ENCODE results near the gene P3H1. TPM values are rescaled to one million over a fixed set of nuclear protein-coding genes. Genes with fewer than 3 reads are reported as not detected.
"Not testable (repeated sequence)": the region's sequence is repeated elsewhere in the genome, so short reads cannot be mapped to it uniquely, and the experiment has no call there.

Gene P3H1
- polyA plus RNA-seq, 3 donors = 16.8 to 56.9 (median 16.9) TPM

DNA sequence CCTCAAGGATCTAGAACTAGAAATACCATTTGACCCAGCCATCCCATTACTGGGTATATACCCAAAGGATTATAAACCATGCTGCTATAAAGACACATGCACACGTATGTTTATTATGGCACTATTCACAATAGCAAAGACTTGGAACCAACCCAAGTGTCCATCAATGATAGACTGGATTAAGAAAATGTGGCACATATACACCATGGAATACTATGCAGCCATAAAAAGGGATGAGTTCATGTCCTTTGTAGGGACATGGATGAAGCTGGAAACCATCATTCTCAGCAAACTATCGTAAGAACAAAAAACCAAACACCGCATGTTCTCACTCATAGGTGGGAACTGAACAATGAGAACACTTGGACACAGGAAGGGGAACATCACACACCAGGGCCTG lies 48.0 kb upstream of the P3H1 start:
- WGBS (ENCODE audit: insufficient coverage) = no CpG with 5 or more reads among the region's 3 CpGs

DNA sequence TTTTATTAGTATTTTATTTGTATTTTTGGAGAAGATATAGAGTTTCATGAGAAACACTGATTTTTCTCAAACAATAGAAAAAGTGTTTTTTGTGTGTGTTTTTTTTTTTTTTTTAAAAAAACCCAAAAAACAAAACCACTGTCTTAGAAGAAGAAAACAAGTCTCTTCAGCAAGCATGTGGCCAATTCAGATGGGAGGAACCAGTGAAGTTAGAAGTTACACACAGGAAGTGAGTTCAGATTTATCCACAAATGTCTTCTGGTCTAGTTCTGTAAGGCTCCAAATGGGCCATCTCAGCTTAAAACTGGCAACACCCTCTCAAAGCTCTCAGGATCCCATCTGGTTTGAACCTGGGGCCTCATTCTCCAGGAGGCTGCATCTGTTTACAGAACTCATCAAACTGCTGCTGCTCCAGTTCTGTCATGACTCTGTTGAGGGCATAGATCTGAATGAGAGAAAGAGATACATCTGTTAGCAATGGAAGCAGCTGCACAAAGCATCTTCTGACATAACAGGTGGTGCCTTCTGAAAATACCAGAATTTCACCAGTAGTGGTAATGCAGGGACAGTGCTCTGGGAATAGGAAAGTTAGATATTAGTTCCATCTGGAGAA lies 40.3 kb upstream of the P3H1 start:
- TF ChIP-seq, protein P1, sequence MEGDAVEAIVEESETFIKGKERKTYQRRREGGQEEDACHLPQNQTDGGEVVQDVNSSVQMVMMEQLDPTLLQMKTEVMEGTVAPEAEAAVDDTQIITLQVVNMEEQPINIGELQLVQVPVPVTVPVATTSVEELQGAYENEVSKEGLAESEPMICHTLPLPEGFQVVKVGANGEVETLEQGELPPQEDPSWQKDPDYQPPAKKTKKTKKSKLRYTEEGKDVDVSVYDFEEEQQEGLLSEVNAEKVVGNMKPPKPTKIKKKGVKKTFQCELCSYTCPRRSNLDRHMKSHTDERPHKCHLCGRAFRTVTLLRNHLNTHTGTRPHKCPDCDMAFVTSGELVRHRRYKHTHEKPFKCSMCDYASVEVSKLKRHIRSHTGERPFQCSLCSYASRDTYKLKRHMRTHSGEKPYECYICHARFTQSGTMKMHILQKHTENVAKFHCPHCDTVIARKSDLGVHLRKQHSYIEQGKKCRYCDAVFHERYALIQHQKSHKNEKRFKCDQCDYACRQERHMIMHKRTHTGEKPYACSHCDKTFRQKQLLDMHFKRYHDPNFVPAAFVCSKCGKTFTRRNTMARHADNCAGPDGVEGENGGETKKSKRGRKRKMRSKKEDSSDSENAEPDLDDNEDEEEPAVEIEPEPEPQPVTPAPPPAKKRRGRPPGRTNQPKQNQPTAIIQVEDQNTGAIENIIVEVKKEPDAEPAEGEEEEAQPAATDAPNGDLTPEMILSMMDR (IDR thresholded peaks at IDR 0.05) = no peak
- Mint-ChIP-seq H3K27me3 (ENCODE audit: low read depth in 3 of 3) (peaks cover 0 to 2% (median 0%) of the 10 kb centered on the region in 3 donors), H3K4me1 (no peaks in the 10 kb centered on the region), H3K4me3 (no peak overlapping the region), H3K27ac (no peak overlapping the region), H3K9me3 (peaks cover 5 to 16% (median 12%) of the 10 kb centered on the region in 7 donors), H3K36me3 (peaks cover 39 to 47% of the 10 kb centered on the region in 2 donors)
- no peaks in the 10 kb centered on the region for H4K20me1 ChIP-seq (ENCODE audit: insufficient read depth, low read length)
- H2AFZ ChIP-seq (ENCODE audit: insufficient read depth, low read depth, low read length, poor library complexity, severe bottlenecking) = no peak overlapping the region
- H3K9ac ChIP-seq (ENCODE audit: insufficient read depth, low read length, poor library complexity, severe bottlenecking) = no peak overlapping the region
- H3K4me1 ChIP-seq (ENCODE audit: control insufficient read depth in 1 of 2, insufficient read depth in 2 of 2, low read length in 2 of 2) = no peaks in the 10 kb centered on the region
- no peaks in the 10 kb centered on the region for H3K79me2 ChIP-seq (ENCODE audit: insufficient read depth, low read length)
- H3K4me2 ChIP-seq (replicated peaks; ENCODE audit: extremely low read depth, low read length, poor library complexity, severe bottlenecking) = no peak overlapping the region
- no peaks in the 10 kb centered on the region for H3K27me3 ChIP-seq (ENCODE audit: control insufficient read depth in 2 of 2, insufficient read depth in 2 of 2, low read length in 2 of 2)
- peaks cover 0 to 11% of the 10 kb centered on the region in 2 donors for H3K9me3 ChIP-seq (replicated peaks in 1 of 2; ENCODE audit: control insufficient read depth in 1 of 2, insufficient read depth in 1 of 2, low read length in 2 of 2)
- intact Hi-C loops (cut with micrococcal nuclease) = no loop called here
- no peak overlapping the region for H3K27ac ChIP-seq (ENCODE audit: low read depth in 1 of 2, low read length in 2 of 2)
- peaks cover 0 to 42% of the 10 kb centered on the region in 2 donors for H3K36me3 ChIP-seq (replicated peaks in 1 of 2; ENCODE audit: control insufficient read depth in 1 of 2, insufficient read depth in 2 of 2, low read length in 2 of 2)
- no peak overlapping the region for H3K4me3 ChIP-seq (replicated peaks in 1 of 3; ENCODE audit: low read depth in 2 of 3, low read length in 3 of 3)
- no peak for DNase-seq

More for the DNA sequence above, 48.0 kb upstream of the P3H1 start:
- not testable (repeated sequence) for H3K27ac Mint-ChIP-seq; H3K9me3 Mint-ChIP-seq; H3K27me3 ChIP-seq (ENCODE audit: control insufficient read depth in 2 of 2, insufficient read depth in 2 of 2, low read length in 2 of 2); H3K9ac ChIP-seq (ENCODE audit: insufficient read depth, low read length, poor library complexity, severe bottlenecking); DNase-seq; H3K27me3 Mint-ChIP-seq (ENCODE audit: low read depth in 3 of 3); H3K9me3 ChIP-seq (replicated peaks in 1 of 2; ENCODE audit: control insufficient read depth in 1 of 2, insufficient read depth in 1 of 2, low read length in 2 of 2); H2AFZ ChIP-seq (ENCODE audit: insufficient read depth, low read depth, low read length, poor library complexity, severe bottlenecking); H3K4me2 ChIP-seq (replicated peaks; ENCODE audit: extremely low read depth, low read length, poor library complexity, severe bottlenecking); H3K4me3 Mint-ChIP-seq; H3K27ac ChIP-seq (ENCODE audit: low read depth in 1 of 2, low read length in 2 of 2); H3K4me3 ChIP-seq (replicated peaks in 1 of 3; ENCODE audit: low read depth in 2 of 3, low read length in 3 of 3)
- H3K4me1 Mint-ChIP-seq = peaks cover 31% of the 10 kb centered on the region
- peaks cover 27 to 34% of the 10 kb centered on the region in 2 donors for H3K36me3 Mint-ChIP-seq
- intact Hi-C loops (cut with micrococcal nuclease) = loop anchor here (5.0 kb wide), 2 partner anchors 32 to 48 kb away; partner anchors contain the start of genes C1orf50 (in 1 of the 2), P3H1 (in 1 of the 2) and ZNF691 (in 1 of the 2)
- peaks cover 0 to 21% of the 10 kb centered on the region in 2 donors for H3K36me3 ChIP-seq (replicated peaks in 1 of 2; ENCODE audit: control insufficient read depth in 1 of 2, insufficient read depth in 2 of 2, low read length in 2 of 2)
- peaks cover 30% of the 10 kb centered on the region for H3K79me2 ChIP-seq (ENCODE audit: insufficient read depth, low read length)
- peaks cover 18 to 20% of the 10 kb centered on the region in 2 donors for H3K4me1 ChIP-seq (ENCODE audit: control insufficient read depth in 1 of 2, insufficient read depth in 2 of 2, low read length in 2 of 2)
- peaks cover 28% of the 10 kb centered on the region for H4K20me1 ChIP-seq (ENCODE audit: insufficient read depth, low read length)

Data from CD14-positive monocyte (primary cell).